Ovary (tissue), 3 donors: ENCODE data around the gene NAB1.

Source experiments
- EP300 ChIP-seq: sonication (generic); formaldehyde crosslinking; IDR thresholded peaks from one replicate; pipeline ENCODE4 v1.6.1; 2017; ENCODE audit warnings: antibody characterized with exemption
- POLR2A ChIP-seq: fragments of 450-650 bp; IDR thresholded peaks from one replicate; pipeline ENCODE4 v1.6.1; 2017; ENCODE audit warnings: antibody characterized with exemption, mild to moderate bottlenecking, moderate library complexity
- TF ChIP-seq, protein P1 (sequence below), 3 donors: fragments of 450-650 bp in 2 of 3; fragments of 200-600 bp in 1 of 3; IDR thresholded peaks; one replicate each; pipeline versions ENCODE4 v1.5.1 to v1.8.0; 2016 to 2022; ENCODE audit warnings: antibody characterized with exemption in 3 of 3, mild to moderate bottlenecking in 1 of 3
- donor health status: DM: no; HTN: no; CAD: no.

DNA sequence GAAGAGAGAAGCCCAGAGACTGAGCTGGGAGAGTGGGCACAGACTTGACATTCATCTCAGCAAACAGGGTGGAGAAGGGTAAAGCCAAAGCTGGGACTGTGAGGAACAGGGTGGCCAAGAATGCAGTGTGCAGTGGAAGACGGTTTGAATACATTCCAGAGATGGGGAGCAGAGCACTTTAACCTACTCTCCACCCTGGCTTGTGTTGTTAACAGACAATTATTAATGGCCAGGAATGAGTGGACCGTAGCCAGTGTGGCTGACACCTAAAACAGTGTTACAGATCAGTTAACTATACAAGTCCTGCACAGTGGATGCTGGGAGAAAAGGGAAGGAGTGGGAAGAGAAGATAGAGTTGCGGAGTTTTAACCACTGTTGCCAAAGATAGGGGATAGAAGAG is 7.4 kb upstream of the NAB1 start:
- TF ChIP-seq, protein P1, sequence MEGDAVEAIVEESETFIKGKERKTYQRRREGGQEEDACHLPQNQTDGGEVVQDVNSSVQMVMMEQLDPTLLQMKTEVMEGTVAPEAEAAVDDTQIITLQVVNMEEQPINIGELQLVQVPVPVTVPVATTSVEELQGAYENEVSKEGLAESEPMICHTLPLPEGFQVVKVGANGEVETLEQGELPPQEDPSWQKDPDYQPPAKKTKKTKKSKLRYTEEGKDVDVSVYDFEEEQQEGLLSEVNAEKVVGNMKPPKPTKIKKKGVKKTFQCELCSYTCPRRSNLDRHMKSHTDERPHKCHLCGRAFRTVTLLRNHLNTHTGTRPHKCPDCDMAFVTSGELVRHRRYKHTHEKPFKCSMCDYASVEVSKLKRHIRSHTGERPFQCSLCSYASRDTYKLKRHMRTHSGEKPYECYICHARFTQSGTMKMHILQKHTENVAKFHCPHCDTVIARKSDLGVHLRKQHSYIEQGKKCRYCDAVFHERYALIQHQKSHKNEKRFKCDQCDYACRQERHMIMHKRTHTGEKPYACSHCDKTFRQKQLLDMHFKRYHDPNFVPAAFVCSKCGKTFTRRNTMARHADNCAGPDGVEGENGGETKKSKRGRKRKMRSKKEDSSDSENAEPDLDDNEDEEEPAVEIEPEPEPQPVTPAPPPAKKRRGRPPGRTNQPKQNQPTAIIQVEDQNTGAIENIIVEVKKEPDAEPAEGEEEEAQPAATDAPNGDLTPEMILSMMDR (IDR thresholded peaks at IDR 0.05) = no peak
- no peak for TF ChIP-seq POLR2A
- no peak for TF ChIP-seq EP300
